Measurements from ENCODE around the gene CDK8.

CDK8 gene

GRCh38 chr13:26382835-26383234 lies 128.9 kb downstream of the CDK8 start:
- no peak for DNase-seq (ENCODE audit: low spot score)

- DNase-seq (ENCODE audit: low spot score) = no peak
Observed at GRCh38 chr13:26384587-26384986, 130.7 kb downstream of the CDK8 start.

- no peak for DNase-seq (ENCODE audit: low spot score)
Observed at GRCh38 chr13:26386026-26386425, 132.1 kb downstream of the CDK8 start.

GRCh38 chr13:26390203-26390602 lies 136.3 kb downstream of the CDK8 start:
- no peak for DNase-seq (ENCODE audit: low spot score)

DNA sequence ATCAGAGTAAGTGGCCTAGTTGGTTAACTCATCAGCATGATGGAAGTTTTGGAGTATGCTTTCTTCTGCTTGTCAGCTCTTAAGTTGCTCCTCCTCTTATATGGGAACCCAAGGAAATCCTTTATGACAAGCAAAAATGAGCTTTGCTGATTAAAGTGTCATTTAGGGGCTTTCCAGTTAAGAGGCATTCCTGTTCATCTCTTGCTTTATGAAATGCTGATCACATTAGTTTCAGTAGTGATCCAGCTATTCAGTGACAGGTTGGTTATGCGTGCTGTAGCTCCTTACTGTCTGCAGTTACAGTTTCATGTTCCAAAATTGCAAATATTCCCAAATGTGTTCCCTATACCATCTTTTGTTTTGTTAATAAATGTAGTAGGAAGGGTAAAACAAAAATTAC lies 146.6 kb downstream of the CDK8 start:
- no peak for DNase-seq (ENCODE audit: low spot score)

DNA sequence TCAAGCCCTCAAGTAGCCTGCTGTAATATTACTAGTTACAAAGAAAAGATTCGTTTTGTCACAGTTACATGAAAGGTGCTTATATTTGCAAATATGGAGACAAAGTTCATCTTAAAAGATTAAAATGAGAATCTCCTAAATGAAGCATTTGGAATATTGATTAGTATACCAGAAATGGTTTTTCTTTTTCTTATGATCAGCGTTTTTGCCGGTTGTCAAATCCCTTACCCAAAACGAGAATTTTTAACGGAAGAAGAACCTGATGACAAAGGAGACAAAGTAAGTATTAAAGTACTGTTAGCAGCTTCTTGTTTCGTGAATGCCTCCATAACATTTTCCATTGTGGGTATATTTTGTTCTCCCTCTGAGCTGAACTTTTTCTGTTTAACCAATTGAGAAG lies 147.1 kb downstream of the CDK8 start:
- DNase-seq (ENCODE audit: low spot score) = no peak

- no peak for DNase-seq (ENCODE audit: low spot score)
Observed at GRCh38 chr13:26401578-26402021, 147.7 kb downstream of the CDK8 start.

GRCh38 chr13:26406791-26407190 lies 152.9 kb downstream of the CDK8 start:
- DNase-seq (ENCODE audit: low spot score) = no peak

DNA sequence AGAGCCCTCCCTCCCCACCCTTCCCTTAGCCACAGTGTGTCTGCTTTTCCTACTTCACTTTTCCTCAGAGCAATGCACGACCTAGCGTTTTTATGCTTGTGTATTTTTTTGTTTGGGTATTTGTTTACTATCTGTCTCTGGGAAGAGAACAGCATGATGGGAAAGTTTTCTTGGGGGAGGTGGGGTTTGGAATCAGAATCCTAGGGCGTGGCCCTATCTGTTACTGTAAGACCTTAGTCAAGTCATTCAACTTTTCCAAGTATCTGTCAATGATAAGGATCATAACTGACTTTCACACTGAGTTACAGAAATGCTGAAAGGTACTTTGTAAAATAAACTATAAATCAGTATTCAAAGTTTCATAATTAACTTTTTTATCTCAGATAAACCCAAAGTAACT lies 157.3 kb downstream of the CDK8 start:
- no peak for DNase-seq (ENCODE audit: low spot score)

DNA sequence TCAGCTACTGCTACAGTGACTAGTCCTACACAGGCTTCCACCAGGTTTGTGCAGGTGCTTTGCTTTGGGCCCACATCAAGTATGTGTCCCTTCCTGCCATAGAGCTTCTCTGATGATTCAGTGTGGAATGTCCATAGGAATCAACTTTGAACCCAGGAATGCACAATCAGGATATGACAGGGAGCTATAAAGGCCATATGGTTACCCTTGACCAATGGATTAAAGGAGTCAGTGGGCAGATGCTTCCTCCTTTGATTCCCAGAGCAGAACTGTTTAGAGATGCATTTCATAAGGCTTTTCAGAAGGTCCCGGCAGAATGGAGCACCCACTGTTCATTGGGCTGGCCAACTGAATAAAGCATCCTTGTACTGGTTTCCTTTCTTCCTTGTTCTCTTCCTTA lies 158.3 kb downstream of the CDK8 start:
- DNase-seq (ENCODE audit: low spot score) = no peak

- DNase-seq (ENCODE audit: low spot score) = no peak
Observed at GRCh38 chr13:26412936-26413716, 159.2 kb downstream of the CDK8 start.

GRCh38 chr13:26420282-26420960 lies 166.5 kb downstream of the CDK8 start:
- no peak for DNase-seq (ENCODE audit: low spot score)

- DNase-seq (ENCODE audit: low spot score) = no peak
Observed at GRCh38 chr13:26422036-26422435, 168.1 kb downstream of the CDK8 start.

DNA sequence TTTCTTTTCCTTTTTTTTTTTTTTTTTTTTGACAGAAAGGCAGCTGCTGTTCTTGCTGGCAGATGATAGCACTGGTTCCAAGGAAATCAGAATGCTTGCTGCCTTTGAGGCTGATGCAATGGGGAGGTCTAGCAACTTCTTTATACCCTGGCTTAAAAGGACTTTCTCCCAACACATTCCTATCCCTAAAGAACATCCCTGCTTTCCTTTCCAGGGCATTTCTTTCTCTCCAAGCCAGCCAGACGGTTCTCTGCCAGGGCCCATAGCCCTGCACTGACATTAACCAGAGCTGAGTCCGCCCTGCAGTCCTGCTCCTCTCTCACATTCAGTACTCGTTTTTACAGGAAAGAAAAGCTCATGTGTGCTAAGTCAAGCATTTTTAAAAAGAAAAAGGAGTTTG lies 169.7 kb downstream of the CDK8 start:
- peak; percentile 24 for DNase-seq (ENCODE audit: low spot score)

- no peak for DNase-seq (ENCODE audit: low spot score)
Observed at GRCh38 chr13:26424181-26424580, 170.3 kb downstream of the CDK8 start.

DNA sequence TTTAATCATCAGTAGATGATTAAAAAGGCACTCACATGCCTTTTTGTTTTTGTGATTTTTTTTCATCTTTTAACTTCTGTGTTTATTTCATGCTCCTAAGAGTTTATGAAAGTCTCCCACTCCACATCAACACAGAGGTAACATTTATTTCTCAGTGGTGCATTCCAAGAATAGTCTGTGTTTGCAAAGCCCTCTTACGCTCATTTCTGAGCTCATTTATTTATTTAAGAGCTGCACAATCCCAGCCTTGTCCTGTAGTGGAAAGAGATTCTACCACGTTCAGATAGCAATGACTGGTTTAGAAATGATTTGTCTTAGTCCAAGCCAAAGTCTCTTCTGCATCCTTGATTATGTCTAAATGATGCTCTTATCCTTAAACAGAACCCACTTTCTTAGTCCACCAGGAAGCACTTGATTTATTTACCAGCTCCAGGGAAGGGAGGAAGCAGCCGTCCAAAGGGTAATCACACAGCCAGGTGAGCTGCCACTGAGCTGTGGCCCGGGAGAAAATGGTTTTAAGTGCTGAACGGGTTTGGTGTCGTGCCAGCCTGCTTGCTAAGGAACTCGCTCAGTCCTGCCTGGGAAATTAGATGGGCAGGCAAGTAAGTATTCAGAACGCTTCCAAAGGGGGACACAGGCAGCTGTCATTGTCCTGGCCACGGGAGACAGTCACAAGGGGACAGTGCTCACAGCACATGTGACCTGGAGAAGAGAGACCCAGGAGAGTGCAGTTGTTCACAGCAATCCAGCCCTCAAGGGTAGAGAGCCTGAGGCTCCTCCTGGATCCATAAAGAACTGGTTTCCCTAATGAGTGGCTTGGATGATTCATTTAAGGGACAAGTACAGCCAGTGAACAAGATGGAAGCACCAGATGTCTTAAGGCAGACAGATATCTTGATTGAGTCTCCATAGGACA lies 171.8 kb downstream of the CDK8 start:
- no peak for DNase-seq (ENCODE audit: low spot score)

- DNase-seq (ENCODE audit: low spot score) = no peak
Observed at GRCh38 chr13:26433776-26434175, 179.8 kb downstream of the CDK8 start.

- DNase-seq (ENCODE audit: low spot score) = no peak
Observed at GRCh38 chr13:26435171-26435570, 181.2 kb downstream of the CDK8 start.

DNA sequence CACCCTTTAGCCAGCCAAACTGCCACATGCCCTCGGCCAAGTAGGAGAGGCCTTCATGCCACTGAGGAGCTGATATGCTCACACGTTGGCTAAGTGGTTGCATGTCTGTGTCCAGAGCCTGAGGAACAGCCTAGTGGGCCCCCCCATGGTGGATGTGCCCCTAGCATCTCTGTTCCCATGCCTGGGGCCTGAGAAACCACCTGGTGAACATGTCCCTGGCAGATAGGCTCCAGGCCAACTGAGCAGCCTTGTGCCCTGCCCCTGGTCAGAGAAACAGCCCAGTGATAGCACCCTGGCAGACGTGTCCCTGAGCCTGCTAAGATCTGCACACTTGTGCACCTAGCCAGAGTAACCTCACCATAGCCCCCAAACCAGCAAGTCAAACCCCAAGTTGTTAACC lies 181.7 kb downstream of the CDK8 start:
- DNase-seq (ENCODE audit: low spot score) = no peak

GRCh38 chr13:26436914-26437313 lies 183.0 kb downstream of the CDK8 start:
- DNase-seq (ENCODE audit: low spot score) = no peak

DNA sequence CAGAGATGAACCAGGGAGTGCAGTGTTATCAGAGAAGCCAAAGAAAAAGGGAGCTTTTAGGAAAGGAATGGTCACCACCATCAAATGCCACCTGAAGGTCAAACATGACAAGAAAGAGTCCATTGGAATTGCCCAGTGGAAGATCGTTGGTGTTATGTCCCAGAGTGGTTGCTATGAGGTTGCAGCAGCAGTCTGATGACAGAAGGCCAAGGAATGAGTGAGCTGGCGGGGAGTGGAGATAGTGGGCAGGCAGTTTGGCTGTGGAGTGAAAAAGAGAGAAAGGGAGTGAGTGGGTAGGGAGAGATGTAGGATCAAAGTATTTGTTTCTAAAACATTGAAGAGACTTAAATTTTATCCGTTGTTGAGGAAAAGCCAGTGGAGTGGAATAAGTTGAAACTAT lies 186.2 kb downstream of the CDK8 start:
- DNase-seq (ENCODE audit: low spot score) = no peak

- no peak for DNase-seq (ENCODE audit: low spot score)
Observed at GRCh38 chr13:26441476-26441875, 187.5 kb downstream of the CDK8 start.
